CD14-positive monocyte (primary cell): ENCODE data around the gene MAD1L1. TPM values are rescaled to one million over a fixed set of nuclear protein-coding genes. Genes with fewer than 3 reads are reported as not detected.

Source experiments
- DNase-seq, 3 donors: peaks; one replicate each; pipeline ENCODE4 v3.0.0-alpha.2; 2011 to 2022
- H2AFZ ChIP-seq: 2 replicates; pipeline ENCODE4 v1.6.0; 2012; ENCODE audit warnings: mild to moderate bottlenecking, low read depth, low read length, inconsistent platforms; ENCODE audit not compliant: insufficient read depth, poor library complexity, severe bottlenecking
- H3K27ac ChIP-seq, 2 donors: 1 replicate in 1 of 2; 2 replicates in 1 of 2; pipeline ENCODE4 v1.5.1; 2012 to 2013; ENCODE audit warnings: low read length in 2 of 2, control low read depth in 1 of 2, inconsistent platforms in 1 of 2, low read depth in 1 of 2, mild to moderate bottlenecking in 1 of 2
- H3K27me3 ChIP-seq, 2 donors: one replicate each; pipeline versions ENCODE4 v1.6.0 to v1.6.1; 2011 to 2013; ENCODE audit warnings: low read length in 2 of 2; ENCODE audit not compliant: control insufficient read depth in 2 of 2, insufficient read depth in 2 of 2
- H3K36me3 ChIP-seq, 2 donors: replicated peaks in 1 of 2; 1 replicate in 1 of 2; 2 replicates in 1 of 2; pipeline versions ENCODE4 v1.5.1 to v1.6.1; 2012 to 2013; ENCODE audit warnings: low read length in 2 of 2, control low read depth in 1 of 2, inconsistent platforms in 1 of 2, mild to moderate bottlenecking in 1 of 2; ENCODE audit not compliant: insufficient read depth in 2 of 2, control insufficient read depth in 1 of 2
- H3K4me1 ChIP-seq, 2 donors: 1 replicate in 1 of 2; 2 replicates in 1 of 2; pipeline versions ENCODE4 v1.5.1 to v1.6.1; 2012 to 2013; ENCODE audit warnings: low read length in 2 of 2, control low read depth in 1 of 2, inconsistent platforms in 1 of 2, mild to moderate bottlenecking in 1 of 2, moderate library complexity in 1 of 2; ENCODE audit not compliant: insufficient read depth in 2 of 2, control insufficient read depth in 1 of 2
- H3K4me2 ChIP-seq: replicated peaks from 2 replicates; pipeline ENCODE3; 2012; ENCODE audit warnings: low read length, moderate library complexity, mild to moderate bottlenecking; ENCODE audit not compliant: poor library complexity, severe bottlenecking; ENCODE audit errors: extremely low read depth
- H3K4me3 ChIP-seq, 3 experiments: fragments of 200-600 bp in 1 of 3; sonication (generic) in 1 of 3; replicated peaks in 1 of 3; 1 replicate in 2 of 3; 2 replicates in 1 of 3; pipeline ENCODE4 v1.5.1; 2011 to 2013; ENCODE audit warnings: low read length in 3 of 3, mild to moderate bottlenecking in 3 of 3, control low read depth in 2 of 3, low read depth in 2 of 3, inconsistent platforms in 1 of 3, moderate library complexity in 1 of 3
- H3K79me2 ChIP-seq: 2 replicates; pipeline ENCODE4 v1.6.0; 2012; ENCODE audit warnings: mild to moderate bottlenecking, control low read depth, inconsistent platforms, low read length, moderate library complexity; ENCODE audit not compliant: insufficient read depth
- H3K9ac ChIP-seq: 2 replicates; pipeline ENCODE4 v1.6.0; 2017; ENCODE audit warnings: low read length, mild to moderate bottlenecking; ENCODE audit not compliant: insufficient read depth, poor library complexity, severe bottlenecking
- H3K9me3 ChIP-seq, 2 donors: replicated peaks in 1 of 2; 1 replicate in 1 of 2; 2 replicates in 1 of 2; pipeline versions ENCODE4 v1.5.1 to v1.6.1; 2012 to 2013; ENCODE audit warnings: low read length in 2 of 2, control low read depth in 1 of 2; ENCODE audit not compliant: control insufficient read depth in 1 of 2, insufficient read depth in 1 of 2
- H4K20me1 ChIP-seq: 2 replicates; pipeline ENCODE4 v1.6.0; 2012; ENCODE audit warnings: mild to moderate bottlenecking, low read length, control low read depth, moderate library complexity; ENCODE audit not compliant: insufficient read depth
- H3K27ac Mint-ChIP-seq, 7 donors: one replicate each; pipeline ENCODE4 v1.8.0; 2020; ENCODE audit warnings: mild to moderate bottlenecking in 7 of 7, mixed read lengths in 7 of 7, moderate library complexity in 6 of 7, inconsistent platforms in 2 of 7
- H3K27me3 Mint-ChIP-seq, 3 donors: one replicate each; pipeline ENCODE4 v1.8.0; 2021 to 2022; ENCODE audit warnings: low read depth in 3 of 3, mild to moderate bottlenecking in 3 of 3, mixed read lengths in 3 of 3, moderate library complexity in 3 of 3, inconsistent platforms in 1 of 3
- H3K36me3 Mint-ChIP-seq, 2 donors: one replicate each; pipeline ENCODE4 v1.8.0; 2020; ENCODE audit warnings: mixed read lengths in 2 of 2, inconsistent platforms in 1 of 2, mild to moderate bottlenecking in 1 of 2
- H3K4me1 Mint-ChIP-seq: one replicate; pipeline ENCODE4 v1.8.0; 2020; ENCODE audit warnings: mild to moderate bottlenecking, mixed read lengths
- H3K4me3 Mint-ChIP-seq, 2 donors: one replicate each; pipeline ENCODE4 v1.8.0; 2020; ENCODE audit warnings: mild to moderate bottlenecking in 2 of 2, mixed read lengths in 2 of 2, moderate library complexity in 1 of 2
- H3K9me3 Mint-ChIP-seq, 7 donors: one replicate each; pipeline ENCODE4 v1.8.0; 2020 to 2022; ENCODE audit warnings: mixed read lengths in 7 of 7, mild to moderate bottlenecking in 6 of 7, moderate library complexity in 6 of 7, inconsistent platforms in 2 of 7
- WGBS: methylation state at CpG from one replicate; pipeline ENCODE4 v1.1.5; 2013; ENCODE audit warnings: missing lambda C conversion rate; ENCODE audit not compliant: insufficient coverage; 5-methylcytosine and 5-hydroxymethylcytosine counted together
- intact Hi-C, 2 donors: fragments of 100-400 bp; cut with micrococcal nuclease; formaldehyde crosslinking; loops; one replicate each; pipeline versions ENCODE4 v1.15.0 to v1.15.1; 2023
- polyA plus RNA-seq, 3 donors: library from polyadenylated mRNA; depleted of rRNA in 1 of 3; unstranded in 2 of 3; stranded (reverse) in 1 of 3; fragments of 300-500 nt in 2 of 3; fragments of >200 nt in 1 of 3; fragmentation: Illumina TruSeq in 2 of 3; gene quantifications; 1 replicate in 2 of 3; 2 replicates in 1 of 3; pipeline ENCODE4 v1.2.3, GENCODE V29; 2012 to 2021
- TF ChIP-seq, protein P1 (sequence below): fragments of 200-600 bp; IDR thresholded peaks from one replicate; pipeline ENCODE4 v1.8.0; 2022; ENCODE audit warnings: antibody characterized with exemption, mild to moderate bottlenecking

The MAD1L1 gene
- polyA plus RNA-seq, 3 donors: 22.0 to 39.4 (median 33.2) TPM

GRCh38 chr7:1978656-1979590 is 253.8 kb downstream of the MAD1L1 start:
- H3K36me3 Mint-ChIP-seq: peaks cover 29 to 55% of the 10 kb centered on the region in 2 donors
- TF ChIP-seq, protein P1, sequence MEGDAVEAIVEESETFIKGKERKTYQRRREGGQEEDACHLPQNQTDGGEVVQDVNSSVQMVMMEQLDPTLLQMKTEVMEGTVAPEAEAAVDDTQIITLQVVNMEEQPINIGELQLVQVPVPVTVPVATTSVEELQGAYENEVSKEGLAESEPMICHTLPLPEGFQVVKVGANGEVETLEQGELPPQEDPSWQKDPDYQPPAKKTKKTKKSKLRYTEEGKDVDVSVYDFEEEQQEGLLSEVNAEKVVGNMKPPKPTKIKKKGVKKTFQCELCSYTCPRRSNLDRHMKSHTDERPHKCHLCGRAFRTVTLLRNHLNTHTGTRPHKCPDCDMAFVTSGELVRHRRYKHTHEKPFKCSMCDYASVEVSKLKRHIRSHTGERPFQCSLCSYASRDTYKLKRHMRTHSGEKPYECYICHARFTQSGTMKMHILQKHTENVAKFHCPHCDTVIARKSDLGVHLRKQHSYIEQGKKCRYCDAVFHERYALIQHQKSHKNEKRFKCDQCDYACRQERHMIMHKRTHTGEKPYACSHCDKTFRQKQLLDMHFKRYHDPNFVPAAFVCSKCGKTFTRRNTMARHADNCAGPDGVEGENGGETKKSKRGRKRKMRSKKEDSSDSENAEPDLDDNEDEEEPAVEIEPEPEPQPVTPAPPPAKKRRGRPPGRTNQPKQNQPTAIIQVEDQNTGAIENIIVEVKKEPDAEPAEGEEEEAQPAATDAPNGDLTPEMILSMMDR: no peak
- H3K79me2 ChIP-seq: no peaks in the 10 kb centered on the region
- peaks cover 0 to 7% (median 5%) of the 10 kb centered on the region in 7 donors for H3K9me3 Mint-ChIP-seq
- no peaks in the 10 kb centered on the region for H3K27me3 Mint-ChIP-seq
- H3K4me2 ChIP-seq: no peak overlapping the region
- peaks cover 16 to 51% of the 10 kb centered on the region in 2 donors for H3K36me3 ChIP-seq
- no peaks in the 10 kb centered on the region for H4K20me1 ChIP-seq
- H3K4me1 Mint-ChIP-seq: no peaks in the 10 kb centered on the region
- 97% methylated on average over 18 of the region's 31 CpGs for WGBS
- no peak overlapping the region for H2AFZ ChIP-seq
- no peak overlapping the region for H3K4me3 Mint-ChIP-seq
- peaks cover 0 to 6% of the 10 kb centered on the region in 2 donors for H3K9me3 ChIP-seq
- no peak overlapping the region for H3K9ac ChIP-seq
- intact Hi-C loops: no loop called here
- DNase-seq: no peak
- H3K27ac Mint-ChIP-seq: peak overlapping the region in 2 of 7 donors; percentile 13 to 69
- no peaks in the 10 kb centered on the region for H3K4me1 ChIP-seq
- H3K27ac ChIP-seq: no peak overlapping the region
- no peaks in the 10 kb centered on the region for H3K27me3 ChIP-seq
- no peak overlapping the region for H3K4me3 ChIP-seq

- Mint-ChIP-seq H3K27me3 (no peaks in the 10 kb centered on the region), H3K36me3 (peaks cover 33 to 58% of the 10 kb centered on the region in 2 donors), H3K4me3 (no peak overlapping the region), H3K4me1 (no peaks in the 10 kb centered on the region), H3K27ac (no peak overlapping the region), H3K9me3 (peaks cover 0 to 7% (median 5%) of the 10 kb centered on the region in 7 donors)
- no peak overlapping the region for H2AFZ ChIP-seq
- no peak for DNase-seq
- peaks cover 0 to 6% of the 10 kb centered on the region in 2 donors for H3K9me3 ChIP-seq
- TF ChIP-seq, protein P1: no peak
- H3K27me3 ChIP-seq: no peaks in the 10 kb centered on the region
- no peaks in the 10 kb centered on the region for H3K4me1 ChIP-seq
- H3K9ac ChIP-seq: no peak overlapping the region
- intact Hi-C loops: no loop called here
- no peak overlapping the region for H3K4me2 ChIP-seq
- H3K79me2 ChIP-seq: no peaks in the 10 kb centered on the region
- peaks cover 16 to 51% of the 10 kb centered on the region in 2 donors for H3K36me3 ChIP-seq
- no peaks in the 10 kb centered on the region for H4K20me1 ChIP-seq
- no peak overlapping the region for H3K27ac ChIP-seq
- 98% methylated on average over 13 of the region's 15 CpGs for WGBS
- no peak overlapping the region for H3K4me3 ChIP-seq
Observed at GRCh38 chr7:1977876-1978441, 254.8 kb downstream of the MAD1L1 start.
